ENCODE results near the gene PRMT7.

PRMT7 gene

GRCh38 chr16:68309799-68310198 is 1.0 kb upstream of the PRMT7 start:
- DNase-seq, result no peak

- no peak for DNase-seq
Observed at GRCh38 chr16:68310437-68310773, 414 bp upstream of the PRMT7 start.

- DNase-seq, result no peak
Observed at GRCh38 chr16:68313116-68313515, 2.3 kb downstream of the PRMT7 start.

GRCh38 chr16:68319185-68319908 is 8.5 kb downstream of the PRMT7 start:
- DNase-seq, result no peak

GRCh38 chr16:68324336-68324735 is 13.5 kb downstream of the PRMT7 start:
- no peak for DNase-seq

- DNase-seq, result no peak
Observed at GRCh38 chr16:68324780-68325357, 14.1 kb downstream of the PRMT7 start.

- peak; percentile 83 to 85 for DNase-seq
Observed at GRCh38 chr16:68328151-68328859, 17.5 kb downstream of the PRMT7 start.

- no peak for DNase-seq
Observed at GRCh38 chr16:68328860-68329390, 18.1 kb downstream of the PRMT7 start.

GRCh38 chr16:68331879-68332410 is 21.1 kb downstream of the PRMT7 start:
- DNase-seq, result no peak

GRCh38 chr16:68332411-68333121 is 21.7 kb downstream of the PRMT7 start:
- DNase-seq, result peak in 1 of 2 donors; percentile 17

- no peak for DNase-seq
Observed at GRCh38 chr16:68335175-68335574, 24.4 kb downstream of the PRMT7 start.

GRCh38 chr16:68338326-68339119 is 27.7 kb downstream of the PRMT7 start:
- no peak for DNase-seq

- no peak for DNase-seq
Observed at GRCh38 chr16:68339214-68339613, 28.4 kb downstream of the PRMT7 start.

GRCh38 chr16:68342620-68343019 is 31.8 kb downstream of the PRMT7 start:
- no peak for DNase-seq

- no peak for DNase-seq
Observed at GRCh38 chr16:68343137-68343536, 32.3 kb downstream of the PRMT7 start.

GRCh38 chr16:68344252-68344651 is 33.4 kb downstream of the PRMT7 start:
- no peak for DNase-seq

- no peak for DNase-seq
Observed at GRCh38 chr16:68345351-68345810, 34.6 kb downstream of the PRMT7 start.

GRCh38 chr16:68345958-68346635 is 35.3 kb downstream of the PRMT7 start:
- DNase-seq, result no peak

- DNase-seq, result no peak
Observed at GRCh38 chr16:68346892-68347480, 36.2 kb downstream of the PRMT7 start.

- no peak for DNase-seq
Observed at GRCh38 chr16:68347605-68348004, 36.8 kb downstream of the PRMT7 start.
